Measurements from ENCODE around the gene C1orf21. TPM values are rescaled to one million over a fixed set of nuclear protein-coding genes. Genes with fewer than 3 reads are reported as not detected.

The C1orf21 gene
- total and polyA plus RNA-seq, 2 donors (not counting 3 experiments of a cell fraction or from before 2014, with no cell fraction given), result 0.79 to 8.5 TPM

DNA sequence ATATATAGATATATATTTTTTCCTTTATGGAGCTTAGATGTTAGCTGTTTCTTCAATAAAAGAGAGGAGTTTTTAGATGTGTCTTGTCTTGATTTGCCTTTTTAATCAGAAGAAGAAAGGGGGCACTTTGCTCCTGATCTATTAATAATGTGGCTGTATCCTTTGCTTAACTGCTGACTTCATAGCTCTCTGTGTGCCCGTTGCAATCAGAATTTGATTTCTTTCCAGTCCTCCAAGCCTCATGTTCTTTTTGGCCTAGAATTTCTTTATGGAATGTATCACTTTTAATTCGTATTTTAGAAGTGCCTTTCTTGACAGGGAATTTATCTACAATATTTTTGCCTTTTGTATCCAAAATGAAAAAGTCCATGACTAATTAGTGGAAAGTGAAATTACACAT, 85.3 kb downstream of the C1orf21 start:
- dilution Hi-C loops (cut with MboI; ENCODE audit: extremely low pct_ligation_motif_present, low sequenced_read_pairs) (no loop called here), intact Hi-C loops (cut with micrococcal nuclease) (no loop called here)
- H3K9ac ChIP-seq (replicated peaks; ENCODE audit: extremely low read depth, insufficient read depth, low read length), result no peak overlapping the region
- no TSS peak for BruUV-seq (replicated peaks)
- H3K27me3 ChIP-seq (ENCODE audit: control insufficient read depth in 2 of 2, insufficient read depth in 2 of 2, low read length in 2 of 2), result no peaks in the 10 kb centered on the region
- CTCF ChIA-PET, result interaction anchor here (1.4 kb wide), 1 partner anchor 21 kb away, joined by 6 read pairs; no protein-coding TSS in a partner anchor
- POLR2A ChIA-PET, result no interaction called here
- H3K4me2 ChIP-seq (ENCODE audit: insufficient read depth, low read length), result no peak overlapping the region
- H2AFZ ChIP-seq (ENCODE audit: low read depth, low read length), result no peak overlapping the region
- no peaks in the 10 kb centered on the region for H3K4me1 ChIP-seq (ENCODE audit: control insufficient read depth, extremely low read depth, insufficient read depth, low read length)
- H4K20me1 ChIP-seq (replicated peaks; ENCODE audit: control insufficient read depth, extremely low read depth, insufficient read depth, low read length), result no peaks in the 10 kb centered on the region
- no peak for DNase-seq (ENCODE audit: low read depth, low spot score)
- TF ChIP-seq GATA2 (IDR thresholded peaks at IDR 0.05; ENCODE audit: insufficient read depth, insufficient read length, low read depth, low read length) (no peak), FOS (IDR thresholded peaks at IDR 0.05; ENCODE audit: borderline replicate concordance, insufficient read depth, low read length) (no peak), JUN (IDR thresholded peaks at IDR 0.05; ENCODE audit: borderline replicate concordance, insufficient read depth, insufficient read length, low read depth) (no peak), POLR2AphosphoS5 (IDR thresholded peaks at IDR 0.05; ENCODE audit: insufficient read depth, low read depth, low read length) (no peak)
- TF ChIP-seq, protein P1, sequence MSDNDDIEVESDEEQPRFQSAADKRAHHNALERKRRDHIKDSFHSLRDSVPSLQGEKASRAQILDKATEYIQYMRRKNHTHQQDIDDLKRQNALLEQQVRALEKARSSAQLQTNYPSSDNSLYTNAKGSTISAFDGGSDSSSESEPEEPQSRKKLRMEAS (IDR thresholded peaks at IDR 0.05; ENCODE audit: insufficient read depth, insufficient read length), result no peak
- H3K9me3 ChIP-seq (replicated peaks; ENCODE audit: control insufficient read depth, insufficient read depth, low read length), result no peaks in the 10 kb centered on the region
- no peaks in the 10 kb centered on the region for H3K36me3 ChIP-seq (ENCODE audit: control insufficient read depth in 2 of 2, extremely low read depth in 1 of 2, insufficient read depth in 2 of 2, low read length in 2 of 2)
- H3K9me1 ChIP-seq (replicated peaks; ENCODE audit: control insufficient read depth, extremely low read depth, insufficient read depth, low read length), result no peaks in the 10 kb centered on the region
- no peaks in the 10 kb centered on the region for H3K79me2 ChIP-seq (ENCODE audit: control insufficient read depth, insufficient read depth, low read length)
- no peak for FAIRE-seq
- no peak overlapping the region for H3K4me3 ChIP-seq (replicated peaks in 1 of 3; ENCODE audit: insufficient read depth in 1 of 3, low read depth in 1 of 3, low read length in 3 of 3)
- H3K27ac ChIP-seq (ENCODE audit: insufficient read depth, low read depth, low read length), result no peak overlapping the region

DNA sequence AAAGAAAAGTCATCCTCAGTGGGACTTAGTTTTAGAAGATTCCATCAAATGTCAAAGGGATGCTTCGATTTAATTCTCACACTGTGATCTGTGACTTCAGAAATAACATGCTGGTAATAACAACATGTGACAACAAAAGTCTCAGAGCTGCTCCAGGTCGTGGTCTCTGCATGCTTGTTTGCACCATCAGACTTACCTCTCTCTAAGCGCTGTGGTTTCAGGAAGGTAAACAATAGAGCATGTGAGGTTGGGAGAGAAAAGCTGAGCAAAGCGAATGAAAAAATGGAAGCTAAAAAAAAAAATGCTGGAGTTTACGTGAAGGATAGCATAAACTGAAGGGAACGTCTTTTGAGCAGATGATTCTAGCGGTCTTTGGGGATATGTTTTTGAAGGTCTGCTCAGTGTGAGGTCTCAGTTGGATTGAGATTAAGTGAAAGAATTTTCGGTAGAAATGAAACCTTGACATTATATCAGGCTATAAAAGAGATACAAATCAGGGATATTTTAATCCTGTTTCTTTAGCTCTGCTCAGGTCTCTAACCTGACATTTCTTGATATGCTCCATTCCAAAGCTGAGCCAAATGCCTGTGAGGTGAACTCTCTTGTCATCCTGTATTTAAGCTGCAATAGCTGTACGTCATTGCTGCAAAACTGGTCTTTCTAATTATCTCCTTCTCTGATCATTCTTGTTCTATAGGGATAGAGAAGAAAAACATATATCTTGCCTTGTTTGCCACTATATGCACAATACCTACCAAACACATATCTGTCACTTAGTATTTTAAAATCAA, 86.5 kb downstream of the C1orf21 start:
- no peak overlapping the region for H3K4me3 ChIP-seq (replicated peaks in 1 of 3; ENCODE audit: insufficient read depth in 1 of 3, low read depth in 1 of 3, low read length in 3 of 3)
- ChIA-PET POLR2A (no interaction called here), CTCF (interaction anchor here (0.9 kb wide), 1 partner anchor 190 kb away, joined by 3 read pairs; no protein-coding TSS in a partner anchor)
- no peaks in the 10 kb centered on the region for H3K27me3 ChIP-seq (ENCODE audit: control insufficient read depth in 2 of 2, insufficient read depth in 2 of 2, low read length in 2 of 2)
- BruUV-seq (replicated peaks), result no TSS peak
- H4K20me1 ChIP-seq (replicated peaks; ENCODE audit: control insufficient read depth, extremely low read depth, insufficient read depth, low read length), result no peaks in the 10 kb centered on the region
- H3K4me2 ChIP-seq (ENCODE audit: insufficient read depth, low read length), result no peak overlapping the region
- no peaks in the 10 kb centered on the region for H3K36me3 ChIP-seq (ENCODE audit: control insufficient read depth in 2 of 2, extremely low read depth in 1 of 2, insufficient read depth in 2 of 2, low read length in 2 of 2)
- intact Hi-C loops (cut with micrococcal nuclease) (no loop called here), dilution Hi-C loops (cut with MboI; ENCODE audit: extremely low pct_ligation_motif_present, low sequenced_read_pairs) (no loop called here)
- no peaks in the 10 kb centered on the region for H3K9me3 ChIP-seq (replicated peaks; ENCODE audit: control insufficient read depth, insufficient read depth, low read length)
- DNase-seq (ENCODE audit: low read depth, low spot score), result no peak
- no peak for FAIRE-seq
- H2AFZ ChIP-seq (ENCODE audit: low read depth, low read length), result no peak overlapping the region
- no peak overlapping the region for H3K9ac ChIP-seq (replicated peaks; ENCODE audit: extremely low read depth, insufficient read depth, low read length)
- H3K9me1 ChIP-seq (replicated peaks; ENCODE audit: control insufficient read depth, extremely low read depth, insufficient read depth, low read length), result no peaks in the 10 kb centered on the region
- H3K79me2 ChIP-seq (ENCODE audit: control insufficient read depth, insufficient read depth, low read length), result no peaks in the 10 kb centered on the region
- no peak for TF ChIP-seq EZH2 (IDR thresholded peaks at IDR 0.05; ENCODE audit: borderline replicate concordance, low read depth, low read length, severe bottlenecking)
- TF ChIP-seq JUN (IDR thresholded peaks at IDR 0.05; ENCODE audit: borderline replicate concordance, insufficient read depth, insufficient read length, low read depth), result no peak
- TF ChIP-seq GATA2 (IDR thresholded peaks at IDR 0.05; ENCODE audit: insufficient read depth, insufficient read length, low read depth, low read length), result no peak
- TF ChIP-seq, protein P1 (IDR thresholded peaks at IDR 0.05; ENCODE audit: insufficient read depth, insufficient read length), result no peak
- TF ChIP-seq, protein P2, sequence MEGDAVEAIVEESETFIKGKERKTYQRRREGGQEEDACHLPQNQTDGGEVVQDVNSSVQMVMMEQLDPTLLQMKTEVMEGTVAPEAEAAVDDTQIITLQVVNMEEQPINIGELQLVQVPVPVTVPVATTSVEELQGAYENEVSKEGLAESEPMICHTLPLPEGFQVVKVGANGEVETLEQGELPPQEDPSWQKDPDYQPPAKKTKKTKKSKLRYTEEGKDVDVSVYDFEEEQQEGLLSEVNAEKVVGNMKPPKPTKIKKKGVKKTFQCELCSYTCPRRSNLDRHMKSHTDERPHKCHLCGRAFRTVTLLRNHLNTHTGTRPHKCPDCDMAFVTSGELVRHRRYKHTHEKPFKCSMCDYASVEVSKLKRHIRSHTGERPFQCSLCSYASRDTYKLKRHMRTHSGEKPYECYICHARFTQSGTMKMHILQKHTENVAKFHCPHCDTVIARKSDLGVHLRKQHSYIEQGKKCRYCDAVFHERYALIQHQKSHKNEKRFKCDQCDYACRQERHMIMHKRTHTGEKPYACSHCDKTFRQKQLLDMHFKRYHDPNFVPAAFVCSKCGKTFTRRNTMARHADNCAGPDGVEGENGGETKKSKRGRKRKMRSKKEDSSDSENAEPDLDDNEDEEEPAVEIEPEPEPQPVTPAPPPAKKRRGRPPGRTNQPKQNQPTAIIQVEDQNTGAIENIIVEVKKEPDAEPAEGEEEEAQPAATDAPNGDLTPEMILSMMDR (IDR thresholded peaks at IDR 0.05; ENCODE audit: extremely low read depth in 1 of 2, insufficient read depth in 1 of 2, low read depth in 1 of 2, low read length in 2 of 2), result no peak
- TF ChIP-seq FOS (IDR thresholded peaks at IDR 0.05; ENCODE audit: borderline replicate concordance, insufficient read depth, low read length), result no peak
- TF ChIP-seq POLR2AphosphoS5 (IDR thresholded peaks at IDR 0.05; ENCODE audit: insufficient read depth, low read depth, low read length), result no peak
- no peaks in the 10 kb centered on the region for H3K4me1 ChIP-seq (ENCODE audit: control insufficient read depth, extremely low read depth, insufficient read depth, low read length)
- H3K27ac ChIP-seq (ENCODE audit: insufficient read depth, low read depth, low read length), result no peak overlapping the region
